Measurements from ENCODE around the gene OR51B4. TPM values are rescaled to one million over a fixed set of nuclear protein-coding genes. Genes with fewer than 3 reads are reported as not detected.
"Not testable (repeated sequence)": the region's sequence is repeated elsewhere in the genome, so short reads cannot be mapped to it uniquely, and the experiment has no call there.

The OR51B4 gene
- total RNA-seq (2014; rRNA removed; shearing (Covaris generic)): not detected in 2 replicates

- no peak for DNase-seq (ENCODE audit: low spot score)
- in situ Hi-C loops (cut with HindIII; ENCODE audit: low sequenced_read_pairs): no loop called here
These were observed at the start of gene OR51B4 for GRCh38 chr11:5301846-5302245. Gene OR51B4, minus strand, starts transcription at chr11:5301946. Its CDS starts 0 bp downstream, at chr11:5301946.

GRCh38 chr11:5351208-5351607, 49.5 kb upstream of the OR51B4 start, which contains the start of gene OR51B6:
Gene OR51B6, plus strand, starts transcription at chr11:5351508. Its CDS starts 0 bp downstream, at chr11:5351508.
- no peak for DNase-seq (ENCODE audit: low spot score)
- in situ Hi-C loops (cut with HindIII; ENCODE audit: low sequenced_read_pairs): no loop called here

GRCh38 chr11:5349550-5349949, 47.8 kb upstream of the OR51B4 start:
- DNase-seq (ENCODE audit: low spot score): no peak
- in situ Hi-C loops (cut with HindIII; ENCODE audit: low sequenced_read_pairs): no loop called here

- DNase-seq (ENCODE audit: low spot score): no peak
These were observed 46.9 kb upstream of the OR51B4 start for GRCh38 chr11:5348551-5349194.

GRCh38 chr11:5345831-5346230, 44.1 kb upstream of the OR51B4 start:
- no peak for DNase-seq (ENCODE audit: low spot score)
- in situ Hi-C loops (cut with HindIII; ENCODE audit: low sequenced_read_pairs): no loop called here

More at GRCh38 chr11:5348551-5349194, 46.9 kb upstream of the OR51B4 start:
- in situ Hi-C loops (cut with HindIII; ENCODE audit: low sequenced_read_pairs): no loop called here

GRCh38 chr11:5343474-5344335, 42.0 kb upstream of the OR51B4 start, which contains the start of gene OR51B5:
Gene OR51B5, minus strand, starts transcription at chr11:5343524. Its CDS starts 0 bp downstream, at chr11:5343524.
- DNase-seq (ENCODE audit: low spot score): no peak
- in situ Hi-C loops (cut with HindIII; ENCODE audit: low sequenced_read_pairs): no loop called here

GRCh38 chr11:5339771-5340322, 38.1 kb upstream of the OR51B4 start:
- DNase-seq (ENCODE audit: low spot score): no peak
- in situ Hi-C loops (cut with HindIII; ENCODE audit: low sequenced_read_pairs): no loop called here

DNA sequence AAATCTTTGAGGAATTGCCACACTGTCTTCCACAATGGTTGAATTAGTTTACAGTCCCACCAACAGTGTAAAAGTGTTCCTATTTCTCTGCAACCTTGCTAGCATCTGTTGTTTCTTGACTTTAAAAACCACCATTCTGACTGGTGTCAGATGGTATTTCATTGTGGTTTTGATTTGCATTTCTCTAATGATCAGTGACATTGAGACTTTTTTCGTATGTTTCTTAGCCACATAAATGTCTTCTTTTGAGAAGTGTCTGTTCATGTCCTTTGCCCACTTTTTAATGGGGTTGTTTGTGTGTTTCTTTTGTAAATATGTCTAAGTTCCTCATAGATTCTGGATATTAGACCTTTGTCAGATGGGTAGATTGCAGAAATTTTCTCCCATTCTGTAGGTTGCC, 35.5 kb upstream of the OR51B4 start:
- in situ Hi-C loops (cut with HindIII; ENCODE audit: low sequenced_read_pairs); DNase-seq (ENCODE audit: low spot score): not testable (repeated sequence)

DNA sequence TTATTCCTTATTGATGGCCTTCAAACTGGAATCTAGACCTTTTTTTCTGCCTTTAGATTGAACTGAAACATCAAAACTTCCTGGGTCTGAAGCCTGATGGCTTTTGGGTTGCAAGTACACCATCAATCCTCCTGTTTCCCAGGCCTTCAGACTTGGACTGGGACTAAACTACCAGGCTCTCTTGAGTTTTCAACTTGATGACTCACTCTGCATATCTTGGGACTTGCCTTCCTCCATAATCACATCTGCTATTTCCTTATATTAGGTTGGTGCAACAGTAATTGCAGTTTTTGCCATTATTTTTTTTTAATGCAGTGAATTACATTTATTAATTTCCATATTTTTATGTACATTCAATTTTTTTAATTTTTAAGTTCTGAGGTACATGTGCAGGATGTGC, 34.6 kb upstream of the OR51B4 start:
- in situ Hi-C loops (cut with HindIII; ENCODE audit: low sequenced_read_pairs): no loop called here

GRCh38 chr11:5335170-5335569, 33.4 kb upstream of the OR51B4 start:
- in situ Hi-C loops (cut with HindIII; ENCODE audit: low sequenced_read_pairs): no loop called here
- no peak for DNase-seq (ENCODE audit: low spot score)

More for the DNA sequence above, 34.6 kb upstream of the OR51B4 start:
- no peak for DNase-seq (ENCODE audit: low spot score)

DNA sequence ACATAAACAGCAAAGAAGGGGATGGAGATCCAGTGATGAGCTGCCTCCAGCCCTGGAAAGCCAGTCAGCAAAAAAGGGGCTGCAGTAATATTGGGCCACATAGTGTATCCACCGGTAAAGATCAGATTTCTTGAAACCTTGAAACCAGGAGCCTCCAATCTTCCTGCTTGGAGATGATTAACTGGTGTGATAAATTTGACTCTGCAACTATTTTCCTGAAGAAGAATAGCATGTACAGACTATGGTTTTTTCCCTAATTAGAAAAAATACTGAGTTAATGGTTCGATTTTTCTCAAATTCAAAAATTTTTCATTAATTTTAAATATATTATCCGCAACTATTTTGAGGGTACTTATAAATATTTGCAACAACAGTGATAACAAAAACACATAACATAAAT, 22.5 kb upstream of the OR51B4 start, which contains the start of gene OR51B2:
Gene OR51B2, minus strand, starts transcription at position 101 of the 400 bp plus-strand sequence. Its CDS starts 0 bp downstream, at position 101.
- no peak for DNase-seq (ENCODE audit: low spot score)
- in situ Hi-C loops (cut with HindIII; ENCODE audit: low sequenced_read_pairs): no loop called here

DNA sequence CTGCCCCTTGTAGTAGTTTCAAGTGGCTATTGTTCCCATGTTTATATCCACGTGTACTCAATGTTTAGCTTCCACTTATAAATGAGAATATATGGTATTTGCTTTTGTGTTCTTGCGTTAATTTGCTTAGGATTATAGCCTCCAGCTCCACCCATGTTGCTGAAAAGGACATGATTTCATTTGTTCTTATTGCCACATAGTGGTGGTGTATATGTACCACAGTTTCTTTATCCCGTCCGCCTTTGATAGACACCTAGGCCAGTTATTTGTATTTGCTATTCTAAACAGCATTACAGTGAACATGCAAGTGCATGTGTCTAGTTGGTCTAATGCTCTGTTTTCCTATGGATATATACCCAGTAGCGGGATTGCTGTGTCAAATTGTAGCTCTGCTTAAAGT, 15.5 kb upstream of the OR51B4 start:
- in situ Hi-C loops (cut with HindIII; ENCODE audit: low sequenced_read_pairs): no loop called here
- no peak for DNase-seq (ENCODE audit: low spot score)

GRCh38 chr11:5313326-5314023, 11.7 kb upstream of the OR51B4 start:
- DNase-seq (ENCODE audit: low spot score); in situ Hi-C loops (cut with HindIII; ENCODE audit: low sequenced_read_pairs): not testable (repeated sequence)

GRCh38 chr11:5310423-5310822, 8.7 kb upstream of the OR51B4 start:
- in situ Hi-C loops (cut with HindIII; ENCODE audit: low sequenced_read_pairs): no loop called here

DNA sequence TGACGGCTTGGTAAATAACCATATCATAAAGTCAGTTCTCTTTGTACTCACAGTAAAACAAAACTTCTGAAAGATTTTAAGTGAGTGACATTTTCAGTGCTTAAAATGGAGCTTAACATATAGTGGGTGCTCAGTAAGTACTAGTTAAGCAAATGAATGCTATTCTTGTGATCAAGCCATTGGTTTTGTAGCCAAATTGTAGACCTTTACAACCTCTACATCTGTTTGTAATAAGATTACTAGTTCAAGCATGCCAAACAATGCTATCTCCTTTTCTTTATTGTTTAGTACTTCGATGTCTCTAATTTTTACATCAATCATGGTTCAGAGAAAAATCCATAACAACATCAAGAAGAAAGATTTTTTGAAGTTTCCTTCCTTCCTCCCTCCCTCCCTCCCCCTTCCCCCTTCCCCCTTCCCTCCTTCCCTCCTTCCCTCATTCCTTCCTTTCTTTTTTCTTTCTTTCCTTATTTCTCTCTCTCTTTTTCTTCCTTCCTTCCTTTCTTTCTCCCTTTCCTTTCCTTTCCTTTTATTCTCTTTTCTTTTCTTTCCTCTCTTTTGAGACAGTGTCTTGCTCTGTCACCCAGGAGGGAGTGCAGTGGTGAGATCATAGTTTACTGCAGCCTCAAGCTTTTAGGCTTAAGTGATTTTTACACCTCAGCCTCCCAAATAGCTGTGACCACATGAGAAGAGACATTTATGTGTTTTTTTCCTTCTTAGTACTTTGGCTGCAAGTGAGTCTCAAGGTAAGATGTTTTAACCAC, 5.7 kb upstream of the OR51B4 start:
- in situ Hi-C loops (cut with HindIII; ENCODE audit: low sequenced_read_pairs): no loop called here
- DNase-seq (ENCODE audit: low spot score): no peak

More at GRCh38 chr11:5310423-5310822, 8.7 kb upstream of the OR51B4 start:
- no peak for DNase-seq (ENCODE audit: low spot score)

GRCh38 chr11:5304046-5304445, 2.3 kb upstream of the OR51B4 start:
- in situ Hi-C loops (cut with HindIII; ENCODE audit: low sequenced_read_pairs): no loop called here
- no peak for DNase-seq (ENCODE audit: low spot score)

DNA sequence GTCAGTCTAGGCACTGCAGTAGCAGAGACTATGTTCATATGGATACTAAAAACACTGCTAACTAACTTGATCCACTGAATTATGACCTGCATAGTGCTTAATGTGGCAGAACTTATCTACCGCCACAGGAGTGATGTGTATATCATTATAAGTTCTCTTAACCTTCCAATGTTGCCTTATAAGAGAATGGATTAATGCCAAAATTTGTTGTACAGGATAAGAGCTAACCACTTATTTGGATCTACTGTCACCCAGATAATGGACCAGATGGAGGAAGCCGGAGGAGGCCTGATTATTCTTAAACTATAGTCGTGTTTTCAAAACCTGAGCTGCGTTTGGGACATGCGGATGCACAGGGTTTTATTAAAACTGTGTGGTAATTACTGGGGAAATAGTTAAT, 1.9 kb upstream of the OR51B4 start:
- DNase-seq (ENCODE audit: low spot score): peak; percentile 46
- in situ Hi-C loops (cut with HindIII; ENCODE audit: low sequenced_read_pairs): no loop called here

- in situ Hi-C loops (cut with HindIII; ENCODE audit: low sequenced_read_pairs): no loop called here
- no peak for DNase-seq (ENCODE audit: low spot score)
These were observed 1.5 kb downstream of the OR51B4 start for GRCh38 chr11:5300251-5300650.

Measured in G401 (cell line).